Measurements from ENCODE around the gene DLX4. TPM values are rescaled to one million over a fixed set of nuclear protein-coding genes. Genes with fewer than 3 reads are reported as not detected.

DLX4 gene
- polyA plus RNA-seq, 3 donors from 2014 or later: 0.19 to 0.32 TPM; not detected in 1

Other genes with a start within 250 kb of the DLX4 start
- 10 to 100 TPM; 35.3 to 68.0 (median 35.9) TPM for gene FAM117A, start 205.1 kb upstream of the DLX4 start, polyA plus RNA-seq
- gene KAT7, start 180.5 kb upstream of the DLX4 start, polyA plus RNA-seq: 10 to 100 TPM; 32.3 to 67.2 (median 37.9) TPM
- not detected for gene TAC4, start 121.1 kb upstream of the DLX4 start, polyA plus RNA-seq
- not detected for gene DLX3, start 26.0 kb downstream of the DLX4 start, polyA plus RNA-seq
- 1 to 10 TPM in 1 of 3 donors, under 1 TPM in 1, not detected in 1; 0.54 to 1.1 TPM for gene ITGA3, start 86.9 kb downstream of the DLX4 start, polyA plus RNA-seq
- gene PDK2, start 126.2 kb downstream of the DLX4 start, polyA plus RNA-seq: 10 to 100 TPM; 36.5 to 54.5 (median 43.8) TPM
- gene SAMD14, start 161.0 kb downstream of the DLX4 start, polyA plus RNA-seq: 1 to 10 TPM in 1 of 3 donors, not detected in 2; 1.2 TPM
- gene PPP1R9B, start 181.5 kb downstream of the DLX4 start, polyA plus RNA-seq: 1 to 10 TPM in 1 of 3 donors, under 1 TPM in 2; 0.25 to 2.0 (median 0.66) TPM
- not detected for gene SGCA, start 196.8 kb downstream of the DLX4 start, polyA plus RNA-seq
- gene COL1A1, start 232.4 kb downstream of the DLX4 start, polyA plus RNA-seq: not detected